ENCODE measurements around the gene SEMA5B.

SEMA5B gene

GRCh38 chr3:123036352-123037014, 8.9 kb upstream of the SEMA5B start:
- Histone ChIP-seq H3K27me3 (ENCODE audit: insufficient read depth, low read length) (peaks cover 5% of the 10 kb centered on the region; the same call in 1 of the 2 replicates), H3K4me3 (ENCODE audit: low read length) (no peak overlapping the region)

DNA sequence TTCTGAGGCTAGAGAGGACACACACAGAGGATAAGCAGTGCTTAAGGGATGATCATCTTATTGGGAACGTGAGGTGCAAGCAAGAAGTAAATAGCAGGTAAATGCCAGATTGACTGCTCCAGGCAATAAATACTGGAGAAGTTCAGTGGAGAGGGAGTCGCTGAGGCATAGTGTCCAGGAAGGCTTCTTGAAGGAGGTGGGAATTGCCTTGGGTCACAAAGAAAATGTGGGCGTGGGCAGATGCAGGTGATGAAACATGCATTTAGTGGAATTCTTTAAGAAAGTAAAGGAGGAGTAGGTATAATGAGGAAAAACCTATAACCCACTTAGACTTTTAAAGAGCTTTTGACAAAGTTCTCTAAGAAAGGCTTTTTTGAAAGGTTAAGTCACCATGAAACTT, 7.4 kb upstream of the SEMA5B start:
- no peak overlapping the region for H3K27ac ChIP-seq (ENCODE audit: low read depth, low read length)
- WGBS: 83% methylated on average over 3 of the region's 3 CpGs
- H3K4me3 ChIP-seq (ENCODE audit: low read length): no peak overlapping the region
- H3K27me3 ChIP-seq (ENCODE audit: insufficient read depth, low read length): peaks cover 17% of the 10 kb centered on the region; the same call in 1 of the 2 replicates
- H3K36me3 ChIP-seq (ENCODE audit: insufficient read depth, low read length): no peaks in the 10 kb centered on the region
- H3K9ac ChIP-seq (ENCODE audit: low read depth, low read length): no peak overlapping the region
- H3K9me3 ChIP-seq (ENCODE audit: insufficient read depth, low read depth, low read length): no peaks in the 10 kb centered on the region
- H3K4me1 ChIP-seq (ENCODE audit: insufficient read depth, low read length): no peaks in the 10 kb centered on the region

More at GRCh38 chr3:123036352-123037014, 8.9 kb upstream of the SEMA5B start:
- Histone ChIP-seq H3K4me1 (ENCODE audit: insufficient read depth, low read length) (no peaks in the 10 kb centered on the region), H3K9me3 (ENCODE audit: insufficient read depth, low read depth, low read length) (no peaks in the 10 kb centered on the region), H3K9ac (ENCODE audit: low read depth, low read length) (no peak overlapping the region), H3K36me3 (ENCODE audit: insufficient read depth, low read length) (no peaks in the 10 kb centered on the region), H3K27ac (ENCODE audit: low read depth, low read length) (no peak overlapping the region)
- WGBS: 91% methylated on average over 8 of the region's 8 CpGs

- H3K9me3 ChIP-seq (ENCODE audit: insufficient read depth, low read depth, low read length): no peaks in the 10 kb centered on the region
- no peak overlapping the region for H3K27ac ChIP-seq (ENCODE audit: low read depth, low read length)
- peaks cover 25% of the 10 kb centered on the region for H3K27me3 ChIP-seq (ENCODE audit: insufficient read depth, low read length)
- H3K9ac ChIP-seq (ENCODE audit: low read depth, low read length): no peak overlapping the region
- H3K36me3 ChIP-seq (ENCODE audit: insufficient read depth, low read length): no peaks in the 10 kb centered on the region
- WGBS: 75% methylated on average over 5 of the region's 5 CpGs
- H3K4me3 ChIP-seq (ENCODE audit: low read length): no peak overlapping the region
- peaks cover 1% of the 10 kb centered on the region for H3K4me1 ChIP-seq (ENCODE audit: insufficient read depth, low read length)
These were observed 6.6 kb upstream of the SEMA5B start for GRCh38 chr3:123034120-123034519.

GRCh38 chr3:123032057-123032456, 4.5 kb upstream of the SEMA5B start:
- H3K36me3 ChIP-seq (ENCODE audit: insufficient read depth, low read length): no peaks in the 10 kb centered on the region
- H3K9me3 ChIP-seq (ENCODE audit: insufficient read depth, low read depth, low read length): no peaks in the 10 kb centered on the region
- no peak overlapping the region for H3K9ac ChIP-seq (ENCODE audit: low read depth, low read length)
- H3K4me3 ChIP-seq (ENCODE audit: low read length): no peak overlapping the region
- peaks cover 37% of the 10 kb centered on the region for H3K27me3 ChIP-seq (ENCODE audit: insufficient read depth, low read length)
- WGBS: 72% methylated on average over 3 of the region's 3 CpGs
- H3K27ac ChIP-seq (ENCODE audit: low read depth, low read length): no peak overlapping the region
- H3K4me1 ChIP-seq (ENCODE audit: insufficient read depth, low read length): peaks cover 7% of the 10 kb centered on the region

- no peaks in the 10 kb centered on the region for H3K36me3 ChIP-seq (ENCODE audit: insufficient read depth, low read length)
- no peak overlapping the region for H3K4me3 ChIP-seq (ENCODE audit: low read length)
- no peak overlapping the region for H3K9ac ChIP-seq (ENCODE audit: low read depth, low read length)
- 78% methylated on average over 4 of the region's 4 CpGs for WGBS
- H3K9me3 ChIP-seq (ENCODE audit: insufficient read depth, low read depth, low read length): no peaks in the 10 kb centered on the region
- peaks cover 7% of the 10 kb centered on the region for H3K4me1 ChIP-seq (ENCODE audit: insufficient read depth, low read length)
- peaks cover 40% of the 10 kb centered on the region for H3K27me3 ChIP-seq (ENCODE audit: insufficient read depth, low read length)
- no peak overlapping the region for H3K27ac ChIP-seq (ENCODE audit: low read depth, low read length)
These were observed 3.5 kb upstream of the SEMA5B start for GRCh38 chr3:123031051-123031450.

DNA sequence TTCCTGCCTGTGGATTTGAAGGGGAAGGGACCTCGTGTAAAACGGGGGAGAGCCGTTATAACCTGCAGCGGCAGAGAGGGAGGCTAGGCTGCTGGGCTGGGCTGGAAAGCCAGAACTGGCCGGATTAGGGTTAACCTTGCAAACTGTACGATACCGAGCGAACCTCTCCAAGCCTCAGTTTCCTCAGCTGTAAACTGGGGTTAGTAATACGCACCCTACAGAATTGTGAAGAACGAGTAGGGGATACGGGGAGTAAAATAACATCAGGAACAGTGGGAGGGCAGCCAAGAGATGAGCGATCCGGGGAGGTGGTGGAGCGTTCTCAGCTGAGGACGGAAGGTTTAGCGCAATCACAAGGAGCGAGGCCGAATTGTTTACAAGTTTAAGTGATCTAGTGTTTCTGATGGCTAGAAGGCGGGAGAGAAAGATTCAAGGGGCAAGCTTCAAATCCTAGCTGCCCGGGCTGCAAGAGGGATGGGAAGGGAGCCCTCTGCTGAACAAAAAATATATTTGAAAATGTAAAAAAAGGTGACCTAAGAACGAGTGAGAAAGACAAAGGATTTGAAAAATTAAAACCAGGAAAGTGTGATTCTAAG, 768 bp upstream of the SEMA5B start:
- Histone ChIP-seq H3K36me3 (ENCODE audit: insufficient read depth, low read length) (no peaks in the 10 kb centered on the region), H3K4me3 (ENCODE audit: low read length) (peak overlapping the region; percentile 84), H3K9me3 (ENCODE audit: insufficient read depth, low read depth, low read length) (no peaks in the 10 kb centered on the region), H3K27me3 (ENCODE audit: insufficient read depth, low read length) (peaks cover 66% of the 10 kb centered on the region), H3K27ac (ENCODE audit: low read depth, low read length) (peak overlapping the region; percentile 11; the same call in 1 of the 2 replicates), H3K9ac (ENCODE audit: low read depth, low read length) (peak overlapping the region; percentile 39), H3K4me1 (ENCODE audit: insufficient read depth, low read length) (peaks cover 13% of the 10 kb centered on the region)
- WGBS: 1% methylated on average over 21 of the region's 21 CpGs

- under 1% methylated on average over 62 of the region's 62 CpGs for WGBS
- peaks cover 69% of the 10 kb centered on the region for H3K27me3 ChIP-seq (ENCODE audit: insufficient read depth, low read length)
- no peak overlapping the region for H3K27ac ChIP-seq (ENCODE audit: low read depth, low read length)
- H3K9me3 ChIP-seq (ENCODE audit: insufficient read depth, low read depth, low read length): no peaks in the 10 kb centered on the region
- H3K9ac ChIP-seq (ENCODE audit: low read depth, low read length): peak overlapping the region; percentile 34; the same call in 1 of the 2 replicates
- H3K36me3 ChIP-seq (ENCODE audit: insufficient read depth, low read length): no peaks in the 10 kb centered on the region
- H3K4me3 ChIP-seq (ENCODE audit: low read length): peak overlapping the region; percentile 84
- peaks cover 21% of the 10 kb centered on the region for H3K4me1 ChIP-seq (ENCODE audit: insufficient read depth, low read length)
These were observed 835 bp downstream of the SEMA5B start for GRCh38 chr3:123026565-123027291.

DNA sequence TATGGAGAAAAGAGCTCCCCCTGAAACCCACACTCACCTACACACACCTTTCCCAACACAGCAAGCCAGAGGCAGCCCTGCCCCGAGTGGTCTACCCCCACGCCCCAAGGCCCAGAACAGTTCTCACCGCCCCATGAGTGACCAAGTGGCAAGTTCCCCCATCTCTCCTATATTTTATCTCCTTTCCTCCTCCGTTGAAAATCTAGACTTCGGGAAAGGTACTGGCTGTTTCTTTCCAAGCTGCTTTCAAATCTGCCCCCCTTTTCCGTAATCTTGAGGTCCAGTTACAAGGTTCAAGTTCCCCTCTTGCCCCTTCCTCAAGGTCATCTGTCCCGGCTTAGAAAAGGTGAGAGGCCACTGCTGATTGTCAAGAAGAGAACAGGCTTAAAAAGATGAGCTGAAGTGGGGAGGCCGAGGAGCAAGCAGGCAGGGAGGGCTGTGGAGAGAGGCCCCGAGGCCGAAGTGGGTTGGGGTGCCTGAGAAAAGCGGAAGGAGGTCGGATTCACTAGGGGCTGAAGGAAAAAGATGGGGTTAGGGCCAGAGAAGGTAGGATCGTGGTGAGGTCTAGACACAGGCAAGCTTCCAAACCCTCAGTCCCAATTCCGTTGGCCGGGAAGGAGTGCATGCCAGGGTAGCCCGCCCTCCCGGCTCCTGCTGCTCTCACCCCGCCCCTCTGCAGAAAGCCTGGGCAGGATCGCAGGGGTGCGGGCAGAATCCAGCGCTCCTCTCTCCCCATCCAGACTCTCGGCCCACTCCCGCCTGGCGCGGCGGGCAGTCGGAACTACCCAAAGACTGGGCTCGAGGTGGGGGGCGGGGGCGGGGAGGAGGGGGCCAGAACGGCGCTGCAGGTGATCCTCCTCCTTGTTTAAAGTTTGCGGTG, 1.7 kb downstream of the SEMA5B start:
- Histone ChIP-seq H3K9ac (ENCODE audit: low read depth, low read length) (peak overlapping the region; percentile 5; the same call in 1 of the 2 replicates), H3K27me3 (ENCODE audit: insufficient read depth, low read length) (peaks cover 65% of the 10 kb centered on the region), H3K4me1 (ENCODE audit: insufficient read depth, low read length) (peaks cover 30% of the 10 kb centered on the region), H3K4me3 (ENCODE audit: low read length) (peak overlapping the region; percentile 84), H3K9me3 (ENCODE audit: insufficient read depth, low read depth, low read length) (no peaks in the 10 kb centered on the region), H3K27ac (ENCODE audit: low read depth, low read length) (no peak overlapping the region), H3K36me3 (ENCODE audit: insufficient read depth, low read length) (no peaks in the 10 kb centered on the region)
- 11% methylated on average over 33 of the region's 33 CpGs for WGBS

DNA sequence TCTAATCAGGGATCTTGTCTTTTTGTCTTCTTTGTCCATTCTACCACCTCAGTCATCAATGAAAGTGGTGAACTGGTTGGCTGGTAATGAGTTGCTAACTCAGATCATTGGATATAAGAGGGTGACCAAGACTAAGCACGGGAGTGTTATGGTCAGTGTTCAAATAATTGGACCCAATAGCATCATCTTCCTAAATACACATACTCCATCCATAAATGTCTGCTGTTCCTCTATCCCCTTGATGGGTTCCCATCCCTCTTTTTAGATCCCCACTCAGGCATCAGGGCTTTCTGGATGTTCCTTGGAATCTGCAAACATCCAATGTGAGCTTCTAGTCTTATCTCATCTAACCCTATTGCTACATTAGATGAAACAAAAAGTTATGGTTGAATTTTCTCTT, 3.5 kb downstream of the SEMA5B start:
- H3K4me3 ChIP-seq (ENCODE audit: low read length): no peak overlapping the region
- no peak overlapping the region for H3K9ac ChIP-seq (ENCODE audit: low read depth, low read length)
- peaks cover 48% of the 10 kb centered on the region for H3K27me3 ChIP-seq (ENCODE audit: insufficient read depth, low read length)
- peaks cover 35% of the 10 kb centered on the region for H3K4me1 ChIP-seq (ENCODE audit: insufficient read depth, low read length)
- H3K9me3 ChIP-seq (ENCODE audit: insufficient read depth, low read depth, low read length): no peaks in the 10 kb centered on the region
- H3K36me3 ChIP-seq (ENCODE audit: insufficient read depth, low read length): no peaks in the 10 kb centered on the region
- H3K27ac ChIP-seq (ENCODE audit: low read depth, low read length): no peak overlapping the region
- 100% methylated on average over 1 of the region's 1 CpG for WGBS

DNA sequence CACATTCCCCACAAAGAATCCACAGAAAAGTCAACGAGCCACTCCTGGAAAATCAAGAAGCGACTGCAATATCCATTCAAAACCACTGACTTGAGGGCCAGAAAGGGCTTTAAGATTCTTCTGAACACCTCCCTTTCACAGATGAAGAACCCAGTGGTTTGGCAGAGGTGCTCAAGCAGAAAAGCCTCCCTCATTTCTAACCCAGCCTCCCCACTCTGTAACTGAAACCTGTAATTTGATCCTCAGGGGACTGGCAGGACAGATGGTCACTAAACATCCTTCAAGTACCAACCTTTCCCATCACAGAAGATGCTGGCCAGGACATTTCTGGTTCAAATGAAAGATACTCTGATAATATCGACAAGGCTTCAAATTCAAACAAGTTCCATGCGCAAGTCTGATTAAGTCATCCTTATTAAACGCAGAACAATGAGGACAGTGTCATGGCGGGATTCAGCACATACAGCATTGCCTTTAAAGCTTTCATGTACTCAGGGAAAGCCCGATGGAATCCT, 5.5 kb downstream of the SEMA5B start:
- peaks cover 30% of the 10 kb centered on the region for H3K4me1 ChIP-seq (ENCODE audit: insufficient read depth, low read length)
- 80% methylated on average over 7 of the region's 7 CpGs for WGBS
- H3K9ac ChIP-seq (ENCODE audit: low read depth, low read length): no peak overlapping the region
- H3K4me3 ChIP-seq (ENCODE audit: low read length): peak overlapping the region; percentile 6; the same call in 1 of the 2 replicates
- no peak overlapping the region; the same call in 1 of the 2 replicates for H3K27ac ChIP-seq (ENCODE audit: low read depth, low read length)
- peaks cover 35% of the 10 kb centered on the region for H3K27me3 ChIP-seq (ENCODE audit: insufficient read depth, low read length)
- H3K9me3 ChIP-seq (ENCODE audit: insufficient read depth, low read depth, low read length): no peaks in the 10 kb centered on the region
- H3K36me3 ChIP-seq (ENCODE audit: insufficient read depth, low read length): no peaks in the 10 kb centered on the region
